Measurements from ENCODE around the gene NUDC. TPM values are rescaled to one million over a fixed set of nuclear protein-coding genes. Genes with fewer than 3 reads are reported as not detected.

NUDC gene
- total and polyA plus RNA-seq, 9 of the 15 experiments (the other 6 are each of a cell fraction or from before 2014, with no cell fraction given), result 9.8 to 234 (median 149) TPM

DNA sequence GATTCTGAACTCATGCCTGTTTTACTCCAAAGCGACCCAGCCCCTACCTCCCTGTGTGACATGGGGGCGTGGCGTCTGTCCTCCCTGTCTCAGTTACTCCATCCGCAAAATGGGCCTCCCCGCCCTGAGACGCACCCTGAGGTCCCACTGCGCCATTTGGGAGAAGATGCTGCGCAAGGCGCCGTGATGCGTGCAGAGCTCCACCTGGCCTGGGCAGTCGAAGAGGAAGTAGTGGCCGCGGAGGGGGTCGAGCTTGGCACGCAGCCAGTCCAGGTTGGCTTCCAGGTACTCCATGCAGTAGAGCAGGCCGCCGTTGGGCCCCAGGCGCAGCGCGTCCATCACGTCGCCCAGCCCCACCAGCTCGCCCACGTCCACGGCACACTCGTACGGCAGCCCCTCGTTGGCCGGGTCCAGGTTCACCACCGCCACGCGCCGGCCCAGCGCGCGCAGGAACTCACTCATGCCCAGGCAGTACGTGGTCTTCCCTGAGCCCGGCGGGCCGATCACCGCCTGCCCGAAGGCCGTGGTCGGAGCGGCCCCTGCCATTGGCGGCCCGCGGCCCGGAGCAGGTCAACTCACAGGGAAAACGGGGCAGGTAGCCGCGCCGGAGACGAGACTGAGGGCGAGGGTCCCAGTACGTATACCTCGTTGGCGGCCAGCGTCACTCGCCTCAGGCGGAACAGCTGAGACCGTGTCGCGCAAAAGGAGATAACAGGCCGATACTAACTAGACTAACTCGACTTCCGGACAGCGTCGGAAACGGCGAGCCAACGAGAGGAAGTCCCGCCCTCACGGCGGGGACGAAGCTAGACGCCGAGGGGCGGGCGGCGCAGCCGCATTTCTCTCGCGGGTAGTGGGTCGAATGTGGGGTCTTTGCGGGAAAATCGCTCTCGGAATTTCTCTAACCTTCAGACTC, 31.7 kb upstream of the NUDC start, which contains the start of gene GPN2 (continued):
- TF ChIP-seq, protein P1, sequence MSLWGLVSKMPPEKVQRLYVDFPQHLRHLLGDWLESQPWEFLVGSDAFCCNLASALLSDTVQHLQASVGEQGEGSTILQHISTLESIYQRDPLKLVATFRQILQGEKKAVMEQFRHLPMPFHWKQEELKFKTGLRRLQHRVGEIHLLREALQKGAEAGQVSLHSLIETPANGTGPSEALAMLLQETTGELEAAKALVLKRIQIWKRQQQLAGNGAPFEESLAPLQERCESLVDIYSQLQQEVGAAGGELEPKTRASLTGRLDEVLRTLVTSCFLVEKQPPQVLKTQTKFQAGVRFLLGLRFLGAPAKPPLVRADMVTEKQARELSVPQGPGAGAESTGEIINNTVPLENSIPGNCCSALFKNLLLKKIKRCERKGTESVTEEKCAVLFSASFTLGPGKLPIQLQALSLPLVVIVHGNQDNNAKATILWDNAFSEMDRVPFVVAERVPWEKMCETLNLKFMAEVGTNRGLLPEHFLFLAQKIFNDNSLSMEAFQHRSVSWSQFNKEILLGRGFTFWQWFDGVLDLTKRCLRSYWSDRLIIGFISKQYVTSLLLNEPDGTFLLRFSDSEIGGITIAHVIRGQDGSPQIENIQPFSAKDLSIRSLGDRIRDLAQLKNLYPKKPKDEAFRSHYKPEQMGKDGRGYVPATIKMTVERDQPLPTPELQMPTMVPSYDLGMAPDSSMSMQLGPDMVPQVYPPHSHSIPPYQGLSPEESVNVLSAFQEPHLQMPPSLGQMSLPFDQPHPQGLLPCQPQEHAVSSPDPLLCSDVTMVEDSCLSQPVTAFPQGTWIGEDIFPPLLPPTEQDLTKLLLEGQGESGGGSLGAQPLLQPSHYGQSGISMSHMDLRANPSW (CRISPR knock-in tag; IDR thresholded peaks at IDR 0.05), result peak; percentile 58
- TF ChIP-seq PML (IDR thresholded peaks at IDR 0.05; ENCODE audit: low read length) (peak; percentile 86), THRAP3 (IDR thresholded peaks at IDR 0.05; ENCODE audit: borderline replicate concordance) (no peak), PCBP1 (IDR thresholded peaks at IDR 0.05; ENCODE audit: low read depth, low read length, poor library complexity, severe bottlenecking) (peak; percentile 90), FOXP1 (CRISPR knock-in tag; IDR thresholded peaks at IDR 0.05) (peak; percentile 75; the same call in 1 of the 2 replicates), SMARCA5 (IDR thresholded peaks at IDR 0.05) (peak; percentile 57; the same call in 1 of the 2 replicates), KLF16 (IDR thresholded peaks at IDR 0.05) (no peak), NCOA1 (IDR thresholded peaks at IDR 0.05; ENCODE audit: low read depth) (no peak), CHD4 (IDR thresholded peaks at IDR 0.05; ENCODE audit: insufficient read depth, insufficient replicate concordance, low read depth, low read length, poor library complexity, severe bottlenecking) (peak; percentile 73), ZFX (CRISPR knock-in tag; IDR thresholded peaks at IDR 0.05) (peak; percentile 94), SMAD4 (CRISPR knock-in tag; conservative IDR thresholded peaks at IDR 0.05) (peak; percentile 45; the same call in 1 of the 2 replicates), JUNB (CRISPR knock-in tag; conservative IDR thresholded peaks at IDR 0.05) (no peak), MTA1 (IDR thresholded peaks at IDR 0.05; ENCODE audit: borderline replicate concordance) (no peak)
- TF ChIP-seq, protein P2, sequence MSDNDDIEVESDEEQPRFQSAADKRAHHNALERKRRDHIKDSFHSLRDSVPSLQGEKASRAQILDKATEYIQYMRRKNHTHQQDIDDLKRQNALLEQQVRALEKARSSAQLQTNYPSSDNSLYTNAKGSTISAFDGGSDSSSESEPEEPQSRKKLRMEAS (CRISPR knock-in tag; IDR thresholded peaks at IDR 0.05), result peak; percentile 88
- TF ChIP-seq, protein P3, sequence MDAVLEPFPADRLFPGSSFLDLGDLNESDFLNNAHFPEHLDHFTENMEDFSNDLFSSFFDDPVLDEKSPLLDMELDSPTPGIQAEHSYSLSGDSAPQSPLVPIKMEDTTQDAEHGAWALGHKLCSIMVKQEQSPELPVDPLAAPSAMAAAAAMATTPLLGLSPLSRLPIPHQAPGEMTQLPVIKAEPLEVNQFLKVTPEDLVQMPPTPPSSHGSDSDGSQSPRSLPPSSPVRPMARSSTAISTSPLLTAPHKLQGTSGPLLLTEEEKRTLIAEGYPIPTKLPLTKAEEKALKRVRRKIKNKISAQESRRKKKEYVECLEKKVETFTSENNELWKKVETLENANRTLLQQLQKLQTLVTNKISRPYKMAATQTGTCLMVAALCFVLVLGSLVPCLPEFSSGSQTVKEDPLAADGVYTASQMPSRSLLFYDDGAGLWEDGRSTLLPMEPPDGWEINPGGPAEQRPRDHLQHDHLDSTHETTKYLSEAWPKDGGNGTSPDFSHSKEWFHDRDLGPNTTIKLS (IDR thresholded peaks at IDR 0.05; ENCODE audit: borderline replicate concordance, low read depth), result peak; percentile 57
- TF ChIP-seq, protein P4, sequence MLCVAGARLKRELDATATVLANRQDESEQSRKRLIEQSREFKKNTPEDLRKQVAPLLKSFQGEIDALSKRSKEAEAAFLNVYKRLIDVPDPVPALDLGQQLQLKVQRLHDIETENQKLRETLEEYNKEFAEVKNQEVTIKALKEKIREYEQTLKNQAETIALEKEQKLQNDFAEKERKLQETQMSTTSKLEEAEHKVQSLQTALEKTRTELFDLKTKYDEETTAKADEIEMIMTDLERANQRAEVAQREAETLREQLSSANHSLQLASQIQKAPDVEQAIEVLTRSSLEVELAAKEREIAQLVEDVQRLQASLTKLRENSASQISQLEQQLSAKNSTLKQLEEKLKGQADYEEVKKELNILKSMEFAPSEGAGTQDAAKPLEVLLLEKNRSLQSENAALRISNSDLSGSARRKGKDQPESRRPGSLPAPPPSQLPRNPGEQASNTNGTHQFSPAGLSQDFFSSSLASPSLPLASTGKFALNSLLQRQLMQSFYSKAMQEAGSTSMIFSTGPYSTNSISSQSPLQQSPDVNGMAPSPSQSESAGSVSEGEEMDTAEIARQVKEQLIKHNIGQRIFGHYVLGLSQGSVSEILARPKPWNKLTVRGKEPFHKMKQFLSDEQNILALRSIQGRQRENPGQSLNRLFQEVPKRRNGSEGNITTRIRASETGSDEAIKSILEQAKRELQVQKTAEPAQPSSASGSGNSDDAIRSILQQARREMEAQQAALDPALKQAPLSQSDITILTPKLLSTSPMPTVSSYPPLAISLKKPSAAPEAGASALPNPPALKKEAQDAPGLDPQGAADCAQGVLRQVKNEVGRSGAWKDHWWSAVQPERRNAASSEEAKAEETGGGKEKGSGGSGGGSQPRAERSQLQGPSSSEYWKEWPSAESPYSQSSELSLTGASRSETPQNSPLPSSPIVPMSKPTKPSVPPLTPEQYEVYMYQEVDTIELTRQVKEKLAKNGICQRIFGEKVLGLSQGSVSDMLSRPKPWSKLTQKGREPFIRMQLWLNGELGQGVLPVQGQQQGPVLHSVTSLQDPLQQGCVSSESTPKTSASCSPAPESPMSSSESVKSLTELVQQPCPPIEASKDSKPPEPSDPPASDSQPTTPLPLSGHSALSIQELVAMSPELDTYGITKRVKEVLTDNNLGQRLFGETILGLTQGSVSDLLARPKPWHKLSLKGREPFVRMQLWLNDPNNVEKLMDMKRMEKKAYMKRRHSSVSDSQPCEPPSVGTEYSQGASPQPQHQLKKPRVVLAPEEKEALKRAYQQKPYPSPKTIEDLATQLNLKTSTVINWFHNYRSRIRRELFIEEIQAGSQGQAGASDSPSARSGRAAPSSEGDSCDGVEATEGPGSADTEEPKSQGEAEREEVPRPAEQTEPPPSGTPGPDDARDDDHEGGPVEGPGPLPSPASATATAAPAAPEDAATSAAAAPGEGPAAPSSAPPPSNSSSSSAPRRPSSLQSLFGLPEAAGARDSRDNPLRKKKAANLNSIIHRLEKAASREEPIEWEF (CRISPR knock-in tag; IDR thresholded peaks at IDR 0.05), result no peak
